ENCODE data around the gene WHRN.

- no peak for TF ChIP-seq GABPA (IDR thresholded peaks at IDR 0.05; ENCODE audit: low read depth)
- TF ChIP-seq POLR2AphosphoS5 (IDR thresholded peaks at IDR 0.05; ENCODE audit: low read depth) = no peak
- TF ChIP-seq CTCF (IDR thresholded peaks at IDR 0.05; ENCODE audit: insufficient read depth, low read length) = no peak
- no peak for TF ChIP-seq REST (IDR thresholded peaks at IDR 0.05; ENCODE audit: insufficient replicate concordance, low read depth)
- no peak for TF ChIP-seq SPI1 (IDR thresholded peaks at IDR 0.05; ENCODE audit: borderline replicate concordance, low read depth)
These were observed 20.3 kb downstream of the WHRN start for GRCh38 chr9:114484854-114485443.
